Measurements from ENCODE around the gene RAB31.

DNA sequence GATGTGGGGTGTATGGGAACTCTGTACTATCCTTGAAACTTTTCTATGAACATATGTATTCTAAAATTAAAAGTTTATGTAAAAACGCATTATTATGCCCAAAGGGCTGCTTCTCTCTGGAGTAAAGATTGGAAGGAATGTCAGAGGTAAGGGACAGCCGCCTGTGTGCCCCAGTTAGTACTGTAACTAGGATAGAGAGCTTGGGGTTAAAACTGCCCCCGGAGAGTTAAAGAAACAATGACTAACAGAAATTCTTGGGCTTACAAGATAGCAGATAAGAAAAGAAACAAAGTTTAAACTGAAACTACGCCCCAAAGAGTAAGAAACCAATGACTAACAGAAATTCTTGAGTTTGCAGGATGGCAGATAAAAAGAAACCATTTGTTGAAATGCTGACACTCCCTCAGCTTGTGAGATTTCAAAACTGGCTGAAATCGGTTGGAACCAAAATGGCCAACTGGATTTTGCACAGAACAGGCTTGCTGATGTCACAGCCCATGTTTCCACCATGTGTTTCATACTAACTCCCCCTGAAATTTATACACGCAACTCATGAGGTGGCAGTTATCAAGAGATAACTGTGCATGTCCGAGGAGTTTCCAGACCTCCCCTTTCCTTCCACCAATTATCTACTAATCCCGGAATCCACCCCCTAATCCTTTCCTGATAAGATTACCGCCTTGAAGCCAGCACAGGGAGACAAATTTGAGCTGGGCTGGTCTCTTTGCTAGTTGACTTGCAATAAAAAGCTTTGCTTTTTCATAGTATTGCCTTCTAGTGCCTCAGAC is 169.0 kb downstream of the RAB31 start:
- TF ChIP-seq, protein P1, sequence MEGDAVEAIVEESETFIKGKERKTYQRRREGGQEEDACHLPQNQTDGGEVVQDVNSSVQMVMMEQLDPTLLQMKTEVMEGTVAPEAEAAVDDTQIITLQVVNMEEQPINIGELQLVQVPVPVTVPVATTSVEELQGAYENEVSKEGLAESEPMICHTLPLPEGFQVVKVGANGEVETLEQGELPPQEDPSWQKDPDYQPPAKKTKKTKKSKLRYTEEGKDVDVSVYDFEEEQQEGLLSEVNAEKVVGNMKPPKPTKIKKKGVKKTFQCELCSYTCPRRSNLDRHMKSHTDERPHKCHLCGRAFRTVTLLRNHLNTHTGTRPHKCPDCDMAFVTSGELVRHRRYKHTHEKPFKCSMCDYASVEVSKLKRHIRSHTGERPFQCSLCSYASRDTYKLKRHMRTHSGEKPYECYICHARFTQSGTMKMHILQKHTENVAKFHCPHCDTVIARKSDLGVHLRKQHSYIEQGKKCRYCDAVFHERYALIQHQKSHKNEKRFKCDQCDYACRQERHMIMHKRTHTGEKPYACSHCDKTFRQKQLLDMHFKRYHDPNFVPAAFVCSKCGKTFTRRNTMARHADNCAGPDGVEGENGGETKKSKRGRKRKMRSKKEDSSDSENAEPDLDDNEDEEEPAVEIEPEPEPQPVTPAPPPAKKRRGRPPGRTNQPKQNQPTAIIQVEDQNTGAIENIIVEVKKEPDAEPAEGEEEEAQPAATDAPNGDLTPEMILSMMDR (IDR thresholded peaks at IDR 0.05) = no peak
- no peak for TF ChIP-seq POLR2A (IDR thresholded peaks at IDR 0.05)

Data from breast epithelium (tissue), 3 donors.